ENCODE results near the gene TPGS2. TPM values are rescaled to one million over a fixed set of nuclear protein-coding genes. Genes with fewer than 3 reads are reported as not detected.

Gene TPGS2
- total RNA-seq, 1 experiment from 2014 or later = 93.3 TPM

DNA sequence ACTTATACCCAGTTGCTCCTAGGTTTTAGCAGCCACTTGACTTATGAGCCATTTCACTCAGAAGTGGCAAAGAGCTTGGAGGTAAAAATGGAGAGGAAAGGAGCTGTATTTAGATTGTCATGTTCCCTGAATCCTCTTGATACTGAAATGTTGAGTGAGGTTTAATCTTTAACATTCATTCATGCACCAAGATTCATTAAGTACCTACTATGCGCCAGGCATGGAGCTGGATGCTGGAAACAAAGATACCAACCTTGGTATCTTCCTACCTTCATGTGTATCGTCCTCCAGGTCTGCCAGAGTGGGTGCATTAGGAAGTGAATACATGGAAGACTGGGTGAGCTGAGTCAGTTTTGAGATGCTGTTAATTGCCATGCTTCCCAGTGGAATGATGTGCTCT, 23.7 kb downstream of the TPGS2 start:
- Histone ChIP-seq H4K20me1 (ENCODE audit: insufficient read depth) (no peaks in the 10 kb centered on the region), H3K4me2 (ENCODE audit: low read length) (no peak overlapping the region), H3K27me3 (ENCODE audit: insufficient read depth, low read length) (no peaks in the 10 kb centered on the region), H3K9ac (ENCODE audit: low read length) (no peak overlapping the region), H2AFZ (ENCODE audit: low read depth, low read length, poor library complexity, severe bottlenecking) (no peak overlapping the region), H3K27ac (ENCODE audit: low read depth, low read length) (no peak overlapping the region), H3K4me1 (ENCODE audit: control insufficient read depth in 1 of 2, insufficient read depth in 2 of 2, low read length in 2 of 2) (no peaks in the 10 kb centered on the region), H3K36me3 (ENCODE audit: control insufficient read depth in 1 of 2, insufficient read depth in 2 of 2, low read length in 2 of 2) (peaks cover 18 to 20% of the 10 kb centered on the region in 2 experiments), H3K79me2 (ENCODE audit: insufficient read depth, low read length) (no peaks in the 10 kb centered on the region; the same call in 1 of the 2 replicates), H3K9me2 (ENCODE audit: insufficient read depth) (no peaks in the 10 kb centered on the region), H3K4me3 (replicated peaks in 1 of 2; ENCODE audit: low read depth in 1 of 2, low read length in 2 of 2) (no peak overlapping the region), H3K9me3 (ENCODE audit: control insufficient read depth in 1 of 2, insufficient read depth in 1 of 2, low read depth in 1 of 2, low read length in 2 of 2) (no peaks in the 10 kb centered on the region)
- TF ChIP-seq POLR2A (IDR thresholded peaks at IDR 0.05; ENCODE audit: borderline replicate concordance, extremely low read depth, insufficient read depth, insufficient read length) = no peak
- no peak for TF ChIP-seq RAD21 (IDR thresholded peaks at IDR 0.05; ENCODE audit: low read depth)
- TF ChIP-seq EZH2 (IDR thresholded peaks at IDR 0.05) = no peak
- no peak for TF ChIP-seq EZH2phosphoT487 (IDR thresholded peaks at IDR 0.05; ENCODE audit: borderline replicate concordance)
- no peak for TF ChIP-seq SP1 (IDR thresholded peaks at IDR 0.05; ENCODE audit: low read depth)
- TF ChIP-seq CBX3 (IDR thresholded peaks at IDR 0.05; ENCODE audit: low read depth) = no peak
- TF ChIP-seq YY1 (IDR thresholded peaks at IDR 0.05; ENCODE audit: extremely low read depth, insufficient replicate concordance, low read depth, low read length) = no peak
- TF ChIP-seq, protein P1, sequence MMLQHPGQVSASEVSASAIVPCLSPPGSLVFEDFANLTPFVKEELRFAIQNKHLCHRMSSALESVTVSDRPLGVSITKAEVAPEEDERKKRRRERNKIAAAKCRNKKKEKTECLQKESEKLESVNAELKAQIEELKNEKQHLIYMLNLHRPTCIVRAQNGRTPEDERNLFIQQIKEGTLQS (IDR thresholded peaks at IDR 0.05) = no peak
- no peak for TF ChIP-seq JUND (IDR thresholded peaks at IDR 0.05)
- TF ChIP-seq, protein P2, sequence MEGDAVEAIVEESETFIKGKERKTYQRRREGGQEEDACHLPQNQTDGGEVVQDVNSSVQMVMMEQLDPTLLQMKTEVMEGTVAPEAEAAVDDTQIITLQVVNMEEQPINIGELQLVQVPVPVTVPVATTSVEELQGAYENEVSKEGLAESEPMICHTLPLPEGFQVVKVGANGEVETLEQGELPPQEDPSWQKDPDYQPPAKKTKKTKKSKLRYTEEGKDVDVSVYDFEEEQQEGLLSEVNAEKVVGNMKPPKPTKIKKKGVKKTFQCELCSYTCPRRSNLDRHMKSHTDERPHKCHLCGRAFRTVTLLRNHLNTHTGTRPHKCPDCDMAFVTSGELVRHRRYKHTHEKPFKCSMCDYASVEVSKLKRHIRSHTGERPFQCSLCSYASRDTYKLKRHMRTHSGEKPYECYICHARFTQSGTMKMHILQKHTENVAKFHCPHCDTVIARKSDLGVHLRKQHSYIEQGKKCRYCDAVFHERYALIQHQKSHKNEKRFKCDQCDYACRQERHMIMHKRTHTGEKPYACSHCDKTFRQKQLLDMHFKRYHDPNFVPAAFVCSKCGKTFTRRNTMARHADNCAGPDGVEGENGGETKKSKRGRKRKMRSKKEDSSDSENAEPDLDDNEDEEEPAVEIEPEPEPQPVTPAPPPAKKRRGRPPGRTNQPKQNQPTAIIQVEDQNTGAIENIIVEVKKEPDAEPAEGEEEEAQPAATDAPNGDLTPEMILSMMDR (IDR thresholded peaks at IDR 0.05 in 2 of 3, conservative IDR thresholded peaks at IDR 0.05 in 1 of 3; ENCODE audit: borderline replicate concordance in 1 of 3, insufficient read depth in 1 of 3, low read depth in 2 of 3, low read length in 2 of 3) = no peak
- TF ChIP-seq, protein P3, sequence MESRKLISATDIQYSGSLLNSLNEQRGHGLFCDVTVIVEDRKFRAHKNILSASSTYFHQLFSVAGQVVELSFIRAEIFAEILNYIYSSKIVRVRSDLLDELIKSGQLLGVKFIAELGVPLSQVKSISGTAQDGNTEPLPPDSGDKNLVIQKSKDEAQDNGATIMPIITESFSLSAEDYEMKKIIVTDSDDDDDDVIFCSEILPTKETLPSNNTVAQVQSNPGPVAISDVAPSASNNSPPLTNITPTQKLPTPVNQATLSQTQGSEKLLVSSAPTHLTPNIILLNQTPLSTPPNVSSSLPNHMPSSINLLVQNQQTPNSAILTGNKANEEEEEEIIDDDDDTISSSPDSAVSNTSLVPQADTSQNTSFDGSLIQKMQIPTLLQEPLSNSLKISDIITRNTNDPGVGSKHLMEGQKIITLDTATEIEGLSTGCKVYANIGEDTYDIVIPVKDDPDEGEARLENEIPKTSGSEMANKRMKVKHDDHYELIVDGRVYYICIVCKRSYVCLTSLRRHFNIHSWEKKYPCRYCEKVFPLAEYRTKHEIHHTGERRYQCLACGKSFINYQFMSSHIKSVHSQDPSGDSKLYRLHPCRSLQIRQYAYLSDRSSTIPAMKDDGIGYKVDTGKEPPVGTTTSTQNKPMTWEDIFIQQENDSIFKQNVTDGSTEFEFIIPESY (IDR thresholded peaks at IDR 0.05; ENCODE audit: extremely low read depth, insufficient replicate concordance, low read length) = no peak
- intact Hi-C loops (cut with micrococcal nuclease) = loop anchor here (5.0 kb wide), 1 partner anchor 708 kb away; no protein-coding TSS in a partner anchor
- ATAC-seq (no peak), DNase-seq (ENCODE audit: low read depth, low spot score) (no peak)
- POLR2A ChIA-PET = no interaction called here
- CTCF ChIA-PET = no interaction called here
- no TSS peak for BruUV-seq (replicated peaks)
- RAD21 ChIA-PET (ENCODE audit: low non-redundant PET in 1 of 2, low total read pairs in 2 of 2, uncharacterized antibody in 2 of 2, unreplicated experiment in 2 of 2) = no interaction called here

Measured in HCT116 (cell line).